IMR-90 (cell line): Measurements from ENCODE around the gene PCARE. TPM values are rescaled to one million over a fixed set of nuclear protein-coding genes. Genes with fewer than 3 reads are reported as not detected.

ENCODE experiments used
- ATAC-seq: fragments of 200-7000 bp; cut with Tn5 transposase; 2 replicates; pipeline ENCODE4 v1.9.1; 2020; ENCODE audit warnings: low read depth, mild to moderate bottlenecking, moderate library complexity
- BruUV-seq: library from RNA; stranded (reverse); fragments of 400-500 nt; replicated peaks from 2 replicates; lab custom pipeline; 2021; lab: Mats Ljungman, UMichigan
- CTCF ChIA-PET: fragments of 300-600 bp; formaldehyde crosslinking; extraction: SDS; loops from one replicate; lab custom pipeline; 2021; ENCODE audit warnings: antibody characterized with exemption; lab: Yijun Ruan, JAX
- POLR2A ChIA-PET: fragments of 300-600 bp; sonication (Branson Sonifier 250); formaldehyde crosslinking; loops from one replicate; lab custom pipeline; 2022; ENCODE audit warnings: antibody characterized with exemption; ENCODE audit not compliant: unreplicated experiment; lab: Charles Lee
- DNase-seq: peaks from one replicate; pipeline ENCODE4 v3.0.0; 2013
- H2AFZ ChIP-seq: replicated peaks from 2 replicates; pipeline ENCODE3; 2013; ENCODE audit warnings: low read length, mild to moderate bottlenecking; ENCODE audit not compliant: poor library complexity
- H2AK5ac ChIP-seq: 2 replicates; pipeline ENCODE4 v1.6.1; 2013; ENCODE audit warnings: low read depth, low read length, inconsistent platforms
- H2AK9ac ChIP-seq: replicated peaks from 2 replicates; pipeline ENCODE3; 2013; ENCODE audit warnings: mild to moderate bottlenecking, low read depth, low read length, moderate library complexity; ENCODE audit not compliant: poor library complexity
- H2BK120ac ChIP-seq: 2 replicates; pipeline ENCODE4 v1.6.1; 2013; ENCODE audit warnings: low read depth, low read length, inconsistent platforms
- H2BK15ac ChIP-seq: 3 replicates; pipeline ENCODE4 v1.6.1; 2013; ENCODE audit warnings: low read depth, low read length, inconsistent platforms
- H2BK20ac ChIP-seq: 2 replicates; pipeline ENCODE4 v1.6.1; 2013; ENCODE audit warnings: low read depth, mild to moderate bottlenecking, inconsistent platforms, low read length, moderate library complexity
- H2BK5ac ChIP-seq: 2 replicates; pipeline ENCODE4 v1.6.1; 2013; ENCODE audit warnings: mild to moderate bottlenecking, low read depth, low read length, inconsistent platforms; ENCODE audit not compliant: poor library complexity, severe bottlenecking
- H3K14ac ChIP-seq: replicated peaks from 2 replicates; pipeline ENCODE4 v1.6.1; 2013; ENCODE audit warnings: low read depth, low read length, inconsistent platforms
- H3K18ac ChIP-seq: 2 replicates; pipeline ENCODE4 v1.6.1; 2013; ENCODE audit warnings: low read depth, low read length, control low read depth
- H3K23ac ChIP-seq: 2 replicates; pipeline ENCODE4 v1.6.1; 2013; ENCODE audit warnings: low read depth, low read length, inconsistent platforms
- H3K27ac ChIP-seq: 2 replicates; pipeline ENCODE4 v1.5.1; 2013; ENCODE audit warnings: mild to moderate bottlenecking, control low read depth, low read length; ENCODE audit not compliant: insufficient read depth
- H3K27me3 ChIP-seq: 2 replicates; pipeline ENCODE4 v1.6.1; 2013; ENCODE audit warnings: low read length; ENCODE audit not compliant: control insufficient read depth, insufficient read depth
- H3K36me3 ChIP-seq: 2 replicates; pipeline ENCODE4 v1.6.1; 2013; ENCODE audit warnings: low read length, mixed read lengths; ENCODE audit not compliant: control insufficient read depth, insufficient read depth
- H3K4ac ChIP-seq: 2 replicates; pipeline ENCODE4 v1.6.1; 2013; ENCODE audit warnings: low read depth, low read length, inconsistent platforms
- H3K4me1 ChIP-seq: 2 replicates; pipeline ENCODE4 v1.6.1; 2013; ENCODE audit warnings: low read length, mixed read lengths; ENCODE audit not compliant: control insufficient read depth, insufficient read depth
- H3K4me2 ChIP-seq: 2 replicates; pipeline ENCODE4 v1.6.1; 2013; ENCODE audit warnings: low read depth, mild to moderate bottlenecking, control low read depth, low read length, moderate library complexity
- H3K4me3 ChIP-seq: 2 replicates; pipeline ENCODE4 v1.5.1; 2013; ENCODE audit warnings: low read depth, mild to moderate bottlenecking, control low read depth, low read length, moderate library complexity; ENCODE audit not compliant: insufficient read depth
- H3K56ac ChIP-seq: 2 replicates; pipeline ENCODE4 v1.6.1; 2013; ENCODE audit warnings: low read length, inconsistent platforms; ENCODE audit not compliant: insufficient read depth; ENCODE audit errors: extremely low read depth
- H3K79me1 ChIP-seq, 2 experiments: 2 replicates each; pipeline ENCODE4 v1.6.1; 2013; ENCODE audit warnings: low read length in 2 of 2, inconsistent platforms in 1 of 2, low read depth in 1 of 2
- H3K9ac ChIP-seq: 2 replicates; pipeline ENCODE4 v1.6.1; 2013; ENCODE audit warnings: low read depth, low read length, control low read depth
- H3K9me1 ChIP-seq: 2 replicates; pipeline ENCODE4 v1.6.1; 2013; ENCODE audit warnings: low read length, inconsistent platforms; ENCODE audit not compliant: insufficient read depth
- H3K9me3 ChIP-seq: 2 replicates; pipeline ENCODE4 v1.6.1; 2013; ENCODE audit warnings: low read length; ENCODE audit not compliant: control insufficient read depth, insufficient read depth
- H4K20me1 ChIP-seq: 2 replicates; pipeline ENCODE4 v1.6.1; 2013; ENCODE audit warnings: low read length, inconsistent platforms; ENCODE audit not compliant: insufficient read depth
- H4K5ac ChIP-seq: 2 replicates; pipeline ENCODE4 v1.6.1; 2013; ENCODE audit warnings: mild to moderate bottlenecking, low read depth, low read length, control low read depth
- H4K8ac ChIP-seq, 2 experiments: 2 replicates each; pipeline ENCODE4 v1.6.1; 2013; ENCODE audit warnings: low read depth in 2 of 2, low read length in 2 of 2, control low read depth in 1 of 2, inconsistent platforms in 1 of 2
- H4K91ac ChIP-seq: 2 replicates; pipeline ENCODE4 v1.6.1; 2013; ENCODE audit warnings: low read depth, low read length, inconsistent platforms; ENCODE audit not compliant: insufficient read depth
- BHLHE40 ChIP-seq: fragments of 150-350 bp; IDR thresholded peaks from 2 replicates; pipeline ENCODE4 v1.6.1; 2016; ENCODE audit warnings: mild to moderate bottlenecking, low read depth, low read length
- CEBPB ChIP-seq: IDR thresholded peaks from 2 replicates; pipeline ENCODE4 v1.6.1; 2012; ENCODE audit warnings: low read depth, low read length, improper control_type of control experiment
- CHD1 ChIP-seq: IDR thresholded peaks from 2 replicates; pipeline ENCODE4 v1.6.1; 2012; ENCODE audit warnings: low read depth, low read length, improper control_type of control experiment
- CTCF ChIP-seq: conservative IDR thresholded peaks from 2 replicates; pipeline ENCODE4 v1.5.1; 2012; ENCODE audit warnings: mild to moderate bottlenecking, low read depth, low read length, improper control_type of control experiment
- ELK1 ChIP-seq: fragments of 150-350 bp; IDR thresholded peaks from 2 replicates; pipeline ENCODE4 v1.6.1; 2016; ENCODE audit warnings: low read depth, mild to moderate bottlenecking, low read length, moderate library complexity, borderline replicate concordance
- FOS ChIP-seq: fragments of 150-350 bp; IDR thresholded peaks from 2 replicates; pipeline ENCODE4 v1.6.1; 2016; ENCODE audit warnings: low read depth, low read length
- MAFK ChIP-seq: IDR thresholded peaks from 2 replicates; pipeline ENCODE4 v1.6.1; 2012; ENCODE audit warnings: low read depth, low read length, improper control_type of control experiment
- MAZ ChIP-seq: IDR thresholded peaks from 2 replicates; pipeline ENCODE4 v1.6.1; 2012; ENCODE audit warnings: low read depth, mild to moderate bottlenecking, low read length, improper control_type of control experiment, moderate library complexity, borderline replicate concordance
- MXI1 ChIP-seq: IDR thresholded peaks from 2 replicates; pipeline ENCODE4 v1.6.1; 2012; ENCODE audit warnings: low read depth, mild to moderate bottlenecking, low read length, moderate library complexity, borderline replicate concordance
- NFE2L2 ChIP-seq: fragments of 150-350 bp; IDR thresholded peaks from 2 replicates; pipeline ENCODE4 v1.6.1; 2016; ENCODE audit warnings: low read depth, mild to moderate bottlenecking, low read length
- POLR2A ChIP-seq: IDR thresholded peaks from 2 replicates; pipeline ENCODE4 v1.6.1; 2012; ENCODE audit warnings: mild to moderate bottlenecking, low read depth, low read length
- RAD21 ChIP-seq: IDR thresholded peaks from 2 replicates; pipeline ENCODE4 v1.6.1; 2012; ENCODE audit warnings: low read length, improper control_type of control experiment
- RCOR1 ChIP-seq: IDR thresholded peaks from 2 replicates; pipeline ENCODE4 v1.6.1; 2012; ENCODE audit warnings: mild to moderate bottlenecking, low read length, improper control_type of control experiment; ENCODE audit not compliant: insufficient replicate concordance
- RFX5 ChIP-seq: IDR thresholded peaks from 2 replicates; pipeline ENCODE4 v1.8.0; 2012; ENCODE audit warnings: low read depth, mild to moderate bottlenecking, low read length, moderate library complexity
- SMC3 ChIP-seq: fragments of 150-350 bp; IDR thresholded peaks from 2 replicates; pipeline ENCODE4 v1.6.1; 2016; ENCODE audit warnings: low read depth, mild to moderate bottlenecking, antibody characterized with exemption, low read length, moderate library complexity
- USF2 ChIP-seq: fragments of 150-350 bp; IDR thresholded peaks from 2 replicates; pipeline ENCODE4 v1.6.1; 2017; ENCODE audit warnings: mild to moderate bottlenecking, antibody characterized with exemption, low read length, low read depth
- WGBS, 2 experiments: methylation state at CpG; one replicate each; pipeline versions ENCODE4 v1.1.5 to v1.1.7; 2013; ENCODE audit warnings: missing lambda C conversion rate in 2 of 2; ENCODE audit not compliant: insufficient read length in 1 of 2; ENCODE audit errors: extremely low coverage in 2 of 2; 5-methylcytosine and 5-hydroxymethylcytosine counted together
- dilution Hi-C: fragments of 300-500 bp; cut with HindIII; formaldehyde crosslinking; loops from one replicate; pipeline ENCODE4 v1.14.3; 2018; ENCODE audit warnings: low sequenced_read_pairs; ENCODE audit not compliant: unreplicated experiment
- in situ Hi-C: fragments of 300-500 bp; cut with MboI; formaldehyde crosslinking; loops from 3 replicates; pipeline ENCODE4 v1.14.3; 2019; ENCODE audit warnings: low sequenced_read_pairs, inconsistent platforms, mixed read lengths
- intact Hi-C: fragments of 100-400 bp; cut with micrococcal nuclease; formaldehyde crosslinking; loops from 2 replicates; pipeline ENCODE4 v1.10.0; 2022
- polyA plus RNA-seq, 3 experiments: library from polyadenylated mRNA; depleted of rRNA; stranded (reverse); fragments of >200 nt; gene quantifications; 2 replicates each; pipeline ENCODE4 v1.2.3, GENCODE V29; 2012; ENCODE audit warnings: low replicate concordance in 1 of 3
- total RNA-seq: library from RNA; depleted of rRNA; stranded (reverse); fragments of >200 nt; gene quantifications from 2 replicates; pipeline ENCODE4 v1.2.3, GENCODE V29; 2012

The PCARE gene
- total and polyA plus RNA-seq, 2 of the 4 experiments (the other 2 are of a cell fraction), result not detected

GRCh38 chr2:29060441-29060840 lies 13.9 kb downstream of the PCARE start:
- Histone ChIP-seq H3K14ac (no peak overlapping the region), H4K5ac (no peak overlapping the region), H2BK120ac (no peak overlapping the region), H2BK5ac (no peak overlapping the region), H4K8ac (no peak overlapping the region), H3K9me1 (no peaks in the 10 kb centered on the region), H3K9ac (no peak overlapping the region), H3K23ac (no peak overlapping the region), H4K91ac (no peak overlapping the region), H2AK5ac (no peak overlapping the region), H3K4me3 (no peak overlapping the region), H3K9me3 (no peaks in the 10 kb centered on the region), H3K4me2 (no peak overlapping the region), H3K27me3 (peaks cover 14% of the 10 kb centered on the region), H2AFZ (no peak overlapping the region), H3K27ac (no peak overlapping the region), H2BK20ac (no peak overlapping the region), H2BK15ac (no peak overlapping the region), H3K56ac (no peak overlapping the region), H3K4ac (no peak overlapping the region), H2AK9ac (no peak overlapping the region), H3K18ac (no peak overlapping the region), H3K79me1 (no peaks in the 10 kb centered on the region), H4K20me1 (no peaks in the 10 kb centered on the region), H3K4me1 (peaks cover 7% of the 10 kb centered on the region; the same call in 1 of the 2 replicates), H3K36me3 (no peaks in the 10 kb centered on the region)
- no peak for DNase-seq
- ChIA-PET POLR2A (no interaction called here), CTCF (interaction anchor here (0.6 kb wide), 1 partner anchor 218 kb away, joined by 4 read pairs; no protein-coding TSS in a partner anchor)
- no TSS peak for BruUV-seq
- dilution Hi-C loops, result no loop called here
- 70% methylated on average over 2 of the region's 9 CpGs; no CpG with 5 or more reads in 1 of the 2 experiments for WGBS, 2 experiments
- intact Hi-C loops, result no loop called here
- in situ Hi-C loops, result no loop called here
- no peak for ATAC-seq
- TF ChIP-seq CTCF, result no peak
- no peak for TF ChIP-seq MAZ
- TF ChIP-seq CHD1, result no peak
- no peak for TF ChIP-seq RCOR1
- TF ChIP-seq USF2, result no peak
- no peak for TF ChIP-seq MAFK
- TF ChIP-seq RAD21, result no peak
- TF ChIP-seq FOS, result no peak
- TF ChIP-seq BHLHE40, result no peak
- TF ChIP-seq SMC3, result no peak
- TF ChIP-seq ELK1, result no peak
- no peak for TF ChIP-seq POLR2A
- TF ChIP-seq MXI1, result no peak
- no peak for TF ChIP-seq RFX5
- no peak for TF ChIP-seq CEBPB
- TF ChIP-seq NFE2L2, result no peak
